Measurements from ENCODE around the gene ARF3.

The ARF3 gene

DNA sequence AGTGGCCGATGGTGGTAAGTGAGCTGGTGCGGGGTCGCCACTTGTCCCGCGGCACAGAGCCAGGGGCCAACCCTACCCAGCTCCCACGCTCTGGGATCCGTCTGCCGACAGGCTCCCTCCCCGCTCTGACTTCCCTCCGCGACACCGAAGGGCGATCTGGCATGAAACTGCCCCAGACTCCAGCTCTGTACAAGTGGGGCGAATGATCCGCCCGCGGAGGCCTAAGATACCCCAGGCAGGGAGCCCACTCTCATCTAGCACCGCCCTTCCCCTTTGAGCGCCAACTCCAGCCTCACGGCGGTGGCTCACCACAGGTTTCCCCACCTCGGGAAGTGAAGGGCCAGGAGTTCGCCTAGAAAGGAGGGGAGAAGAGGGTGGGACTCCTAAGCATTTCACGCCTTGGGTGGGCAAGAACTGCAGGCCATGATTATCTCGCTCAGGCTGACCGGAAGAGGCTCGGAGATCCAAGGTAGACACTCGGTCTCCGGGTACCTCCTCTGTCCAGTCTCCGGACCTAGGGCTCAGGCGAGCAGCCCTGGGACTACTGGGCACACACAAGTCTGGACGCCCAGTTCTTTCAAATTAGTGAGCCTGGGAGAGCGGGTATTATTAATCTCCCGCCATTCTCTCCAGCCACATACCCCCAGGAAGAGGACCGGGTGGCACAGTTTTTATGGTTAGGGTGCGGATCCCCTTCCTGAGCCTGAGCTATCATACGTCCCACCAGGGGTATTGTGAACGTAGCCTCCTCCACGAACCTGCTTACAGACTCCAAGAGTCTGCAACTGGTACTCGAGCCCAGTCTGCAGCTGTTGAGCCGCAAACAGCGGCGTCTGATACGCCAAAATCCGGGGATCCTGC, 21.7 kb upstream of the ARF3 start:
- Histone ChIP-seq H3K4me1 (ENCODE audit: insufficient read depth, low read length) (peaks cover 3% of the 10 kb centered on the region), H2AFZ (ENCODE audit: low read depth, low read length) (no peak overlapping the region), H3K36me3 (ENCODE audit: insufficient read depth, low read length) (no peaks in the 10 kb centered on the region), H3K9me3 (ENCODE audit: low read length) (peaks cover 10% of the 10 kb centered on the region), H3K4me3 (ENCODE audit: low read length) (no peak overlapping the region), H3K27me3 (ENCODE audit: insufficient read depth, low read length) (peaks cover 91% of the 10 kb centered on the region)

DNA sequence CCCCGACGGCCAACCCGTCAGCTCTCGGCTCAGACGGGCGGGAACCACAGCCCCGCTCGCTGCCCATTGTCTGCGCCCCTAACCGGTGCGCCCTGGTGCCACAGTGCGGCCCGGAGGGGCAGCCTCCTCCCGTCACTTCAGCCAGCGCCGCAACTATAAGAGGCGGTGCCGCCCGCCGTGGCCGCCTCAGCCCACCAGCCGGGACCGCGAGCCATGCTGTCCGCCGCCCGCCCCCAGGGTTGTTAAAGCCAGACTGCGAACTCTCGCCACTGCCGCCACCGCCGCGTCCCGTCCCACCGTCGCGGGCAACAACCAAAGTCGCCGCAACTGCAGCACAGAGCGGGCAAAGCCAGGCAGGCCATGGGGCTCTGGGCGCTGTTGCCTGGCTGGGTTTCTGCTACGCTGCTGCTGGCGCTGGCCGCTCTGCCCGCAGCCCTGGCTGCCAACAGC, 21.0 kb upstream of the ARF3 start, which contains the start of gene WNT1:
Gene WNT1 (plus strand): TSS at position 32 of the 450 bp plus-strand sequence. CDS start 329 bp downstream, at position 361.
- H3K4me1 ChIP-seq (ENCODE audit: insufficient read depth, low read length): peaks cover 3% of the 10 kb centered on the region
- no peak within 1 kb of the TSS for H3K4me3 ChIP-seq (ENCODE audit: low read length)
- no peaks in the 10 kb centered on the region for H3K36me3 ChIP-seq (ENCODE audit: insufficient read depth, low read length)
- H2AFZ ChIP-seq (ENCODE audit: low read depth, low read length): no peak within 1 kb of the TSS
- H3K9me3 ChIP-seq (ENCODE audit: low read length): peaks cover 10% of the 10 kb centered on the region
- peaks cover 91% of the 10 kb centered on the region for H3K27me3 ChIP-seq (ENCODE audit: insufficient read depth, low read length)

DNA sequence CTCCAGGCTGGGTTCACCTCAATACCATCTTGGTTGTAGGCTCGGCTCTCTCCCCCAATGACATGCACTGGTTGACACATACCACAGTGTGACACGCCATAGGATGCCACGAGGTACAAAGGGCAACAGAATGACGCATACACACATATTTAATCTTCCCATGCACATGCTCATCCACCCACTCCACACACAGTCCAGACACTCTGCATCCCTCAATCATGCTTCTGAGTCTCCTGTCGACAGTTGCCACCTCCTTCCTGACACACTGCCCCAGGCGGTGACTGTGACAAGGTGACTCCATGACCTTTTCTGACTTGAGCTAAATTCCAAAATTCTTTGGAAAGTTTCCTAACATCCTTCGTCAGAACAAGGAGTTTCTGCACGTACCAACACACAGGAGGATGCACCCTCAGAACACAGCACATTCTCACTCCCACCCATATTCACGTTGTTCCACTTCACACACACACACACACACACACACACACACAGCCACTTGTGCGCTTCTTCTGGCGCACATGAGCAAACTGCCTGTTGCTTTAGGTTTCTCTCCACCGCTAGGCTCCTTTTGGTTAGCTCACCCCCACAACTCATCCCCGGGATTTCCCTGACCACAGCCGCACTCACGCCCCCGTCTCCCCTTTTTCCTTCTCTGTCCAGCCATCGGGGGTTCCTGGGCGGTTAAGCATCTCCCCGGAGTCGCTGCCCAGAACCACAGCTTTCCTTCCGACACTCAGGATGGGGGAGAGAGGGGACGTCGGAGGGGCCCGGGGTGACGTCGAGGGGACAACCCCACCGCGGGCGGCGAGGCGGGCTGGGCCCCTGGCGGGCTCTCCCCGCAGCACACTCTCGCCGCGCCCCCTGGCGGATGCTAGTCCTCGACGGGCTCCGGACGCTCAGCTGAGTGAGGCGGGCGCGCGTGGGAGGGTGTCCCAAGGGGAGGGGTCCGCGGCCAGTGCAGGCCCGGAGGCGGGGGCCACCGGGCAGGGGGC, 20.3 kb upstream of the ARF3 start:
- no peak overlapping the region for H3K4me3 ChIP-seq (ENCODE audit: low read length)
- H3K27me3 ChIP-seq (ENCODE audit: insufficient read depth, low read length): peaks cover 94% of the 10 kb centered on the region
- peaks cover 3% of the 10 kb centered on the region for H3K4me1 ChIP-seq (ENCODE audit: insufficient read depth, low read length)
- no peak overlapping the region for H2AFZ ChIP-seq (ENCODE audit: low read depth, low read length)
- peaks cover 10% of the 10 kb centered on the region for H3K9me3 ChIP-seq (ENCODE audit: low read length)
- H3K36me3 ChIP-seq (ENCODE audit: insufficient read depth, low read length): no peaks in the 10 kb centered on the region

DNA sequence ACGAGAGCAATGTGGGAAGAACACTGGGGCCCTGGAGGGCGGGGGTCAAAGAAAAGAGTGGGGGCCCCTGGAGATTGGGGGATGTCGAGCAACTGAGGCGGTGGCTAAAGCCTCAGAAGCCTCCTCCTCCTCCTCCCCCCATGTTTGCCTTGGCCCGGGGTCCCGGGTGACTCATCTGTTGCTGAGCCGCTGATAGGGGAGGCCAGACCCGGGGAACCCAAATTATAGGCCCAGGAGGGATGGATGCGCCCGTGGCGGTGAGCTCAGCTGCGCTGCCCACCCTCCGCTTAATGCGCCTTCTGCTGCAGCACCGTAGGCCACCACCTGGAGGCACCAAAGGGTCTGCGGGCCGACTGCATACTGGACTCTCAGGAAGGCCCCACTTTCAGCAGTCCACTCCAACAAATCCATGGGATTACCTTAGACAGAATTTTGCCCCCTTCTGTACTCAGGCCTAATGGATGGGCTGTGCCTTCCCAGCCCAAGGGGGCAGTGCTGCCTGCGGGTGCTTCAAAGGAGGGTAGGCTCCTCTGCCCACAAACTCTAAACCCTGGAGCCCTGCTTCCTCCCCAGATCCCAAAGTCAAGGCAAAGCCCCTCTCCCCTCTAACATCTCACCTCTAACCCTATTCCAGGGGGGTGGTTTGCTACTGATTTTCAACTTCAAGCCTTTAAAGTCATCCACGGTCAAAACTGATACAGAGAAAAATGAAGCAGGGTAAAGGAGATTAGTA, 16.8 kb upstream of the ARF3 start:
- H3K27me3 ChIP-seq (ENCODE audit: insufficient read depth, low read length): peaks cover 91% of the 10 kb centered on the region

GRCh38 chr12:48973531-48973930, 16.2 kb upstream of the ARF3 start:
- no peak overlapping the region for H2AFZ ChIP-seq (ENCODE audit: low read depth, low read length)
- peaks cover 10% of the 10 kb centered on the region for H3K4me1 ChIP-seq (ENCODE audit: insufficient read depth, low read length)
- H3K36me3 ChIP-seq (ENCODE audit: insufficient read depth, low read length): no peaks in the 10 kb centered on the region
- peaks cover 2% of the 10 kb centered on the region for H3K9me3 ChIP-seq (ENCODE audit: low read length)
- no peak overlapping the region for H3K4me3 ChIP-seq (ENCODE audit: low read length)
- peaks cover 91% of the 10 kb centered on the region for H3K27me3 ChIP-seq (ENCODE audit: insufficient read depth, low read length)

More for the DNA sequence above, 16.8 kb upstream of the ARF3 start:
- Histone ChIP-seq H2AFZ (ENCODE audit: low read depth, low read length) (no peak overlapping the region), H3K4me3 (ENCODE audit: low read length) (no peak overlapping the region), H3K9me3 (ENCODE audit: low read length) (peaks cover 2% of the 10 kb centered on the region), H3K36me3 (ENCODE audit: insufficient read depth, low read length) (no peaks in the 10 kb centered on the region), H3K4me1 (ENCODE audit: insufficient read depth, low read length) (peaks cover 10% of the 10 kb centered on the region)

DNA sequence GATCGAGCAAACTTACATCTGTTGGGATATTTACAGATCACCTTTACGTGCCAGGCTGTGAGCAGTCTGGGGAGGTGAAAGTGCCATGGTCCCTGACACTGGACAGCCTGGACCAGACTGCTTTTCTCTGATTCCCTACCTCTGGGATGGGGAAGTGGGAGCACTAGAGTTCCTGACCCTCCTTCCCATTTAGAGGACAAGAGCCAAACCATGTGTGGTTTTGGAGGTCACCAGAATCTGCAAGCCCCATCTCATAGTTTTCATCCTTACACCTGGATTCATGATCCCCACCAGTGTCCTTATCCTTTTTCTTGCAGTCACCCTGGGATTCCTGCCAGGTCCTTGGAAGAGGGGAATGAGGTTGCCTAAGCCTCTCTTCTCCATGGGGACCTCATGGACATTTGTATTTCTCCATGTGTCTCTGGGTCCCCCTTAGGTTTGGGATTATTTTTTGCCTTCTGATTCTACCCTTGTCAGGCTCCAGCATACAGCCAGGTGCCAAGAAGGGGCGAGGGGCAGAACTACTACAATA, 15.7 kb upstream of the ARF3 start:
- Histone ChIP-seq H3K4me1 (ENCODE audit: insufficient read depth, low read length) (peaks cover 10% of the 10 kb centered on the region), H3K27me3 (ENCODE audit: insufficient read depth, low read length) (peaks cover 91% of the 10 kb centered on the region), H2AFZ (ENCODE audit: low read depth, low read length) (no peak overlapping the region), H3K9me3 (ENCODE audit: low read length) (peaks cover 2% of the 10 kb centered on the region), H3K36me3 (ENCODE audit: insufficient read depth, low read length) (no peaks in the 10 kb centered on the region), H3K4me3 (ENCODE audit: low read length) (no peak overlapping the region)

- peaks cover 90% of the 10 kb centered on the region for H3K27me3 ChIP-seq (ENCODE audit: insufficient read depth, low read length)
Measured at GRCh38 chr12:48972213-48972951, 15.1 kb upstream of the ARF3 start.

GRCh38 chr12:48970702-48971334, 13.5 kb upstream of the ARF3 start:
- H3K27me3 ChIP-seq (ENCODE audit: insufficient read depth, low read length): peaks cover 83% of the 10 kb centered on the region
- peak overlapping the region; percentile 37 for H3K4me3 ChIP-seq (ENCODE audit: low read length)
- H3K36me3 ChIP-seq (ENCODE audit: insufficient read depth, low read length): no peaks in the 10 kb centered on the region
- peaks cover 10% of the 10 kb centered on the region for H3K4me1 ChIP-seq (ENCODE audit: insufficient read depth, low read length)
- H2AFZ ChIP-seq (ENCODE audit: low read depth, low read length): peak overlapping the region; percentile 11
- H3K9me3 ChIP-seq (ENCODE audit: low read length): no peaks in the 10 kb centered on the region

More at GRCh38 chr12:48972213-48972951, 15.1 kb upstream of the ARF3 start:
- Histone ChIP-seq H3K4me1 (ENCODE audit: insufficient read depth, low read length) (peaks cover 10% of the 10 kb centered on the region), H2AFZ (ENCODE audit: low read depth, low read length) (no peak overlapping the region), H3K36me3 (ENCODE audit: insufficient read depth, low read length) (no peaks in the 10 kb centered on the region), H3K4me3 (ENCODE audit: low read length) (no peak overlapping the region), H3K9me3 (ENCODE audit: low read length) (peaks cover 2% of the 10 kb centered on the region)

GRCh38 chr12:48969833-48970701, 12.8 kb upstream of the ARF3 start:
- Histone ChIP-seq H2AFZ (ENCODE audit: low read depth, low read length) (no peak overlapping the region), H3K4me3 (ENCODE audit: low read length) (no peak overlapping the region), H3K9me3 (ENCODE audit: low read length) (no peaks in the 10 kb centered on the region), H3K4me1 (ENCODE audit: insufficient read depth, low read length) (peaks cover 7% of the 10 kb centered on the region), H3K27me3 (ENCODE audit: insufficient read depth, low read length) (peaks cover 78% of the 10 kb centered on the region), H3K36me3 (ENCODE audit: insufficient read depth, low read length) (no peaks in the 10 kb centered on the region)

- H2AFZ ChIP-seq (ENCODE audit: low read depth, low read length): no peak overlapping the region
- H3K36me3 ChIP-seq (ENCODE audit: insufficient read depth, low read length): no peaks in the 10 kb centered on the region
- H3K4me1 ChIP-seq (ENCODE audit: insufficient read depth, low read length): peaks cover 7% of the 10 kb centered on the region
- no peaks in the 10 kb centered on the region for H3K9me3 ChIP-seq (ENCODE audit: low read length)
- H3K27me3 ChIP-seq (ENCODE audit: insufficient read depth, low read length): peaks cover 77% of the 10 kb centered on the region
- H3K4me3 ChIP-seq (ENCODE audit: low read length): no peak overlapping the region
Measured at GRCh38 chr12:48969160-48969771, 12.0 kb upstream of the ARF3 start.

Data from neuron (in vitro differentiated cells).